Measurements from ENCODE around the gene TSHZ2.

Gene TSHZ2

DNA sequence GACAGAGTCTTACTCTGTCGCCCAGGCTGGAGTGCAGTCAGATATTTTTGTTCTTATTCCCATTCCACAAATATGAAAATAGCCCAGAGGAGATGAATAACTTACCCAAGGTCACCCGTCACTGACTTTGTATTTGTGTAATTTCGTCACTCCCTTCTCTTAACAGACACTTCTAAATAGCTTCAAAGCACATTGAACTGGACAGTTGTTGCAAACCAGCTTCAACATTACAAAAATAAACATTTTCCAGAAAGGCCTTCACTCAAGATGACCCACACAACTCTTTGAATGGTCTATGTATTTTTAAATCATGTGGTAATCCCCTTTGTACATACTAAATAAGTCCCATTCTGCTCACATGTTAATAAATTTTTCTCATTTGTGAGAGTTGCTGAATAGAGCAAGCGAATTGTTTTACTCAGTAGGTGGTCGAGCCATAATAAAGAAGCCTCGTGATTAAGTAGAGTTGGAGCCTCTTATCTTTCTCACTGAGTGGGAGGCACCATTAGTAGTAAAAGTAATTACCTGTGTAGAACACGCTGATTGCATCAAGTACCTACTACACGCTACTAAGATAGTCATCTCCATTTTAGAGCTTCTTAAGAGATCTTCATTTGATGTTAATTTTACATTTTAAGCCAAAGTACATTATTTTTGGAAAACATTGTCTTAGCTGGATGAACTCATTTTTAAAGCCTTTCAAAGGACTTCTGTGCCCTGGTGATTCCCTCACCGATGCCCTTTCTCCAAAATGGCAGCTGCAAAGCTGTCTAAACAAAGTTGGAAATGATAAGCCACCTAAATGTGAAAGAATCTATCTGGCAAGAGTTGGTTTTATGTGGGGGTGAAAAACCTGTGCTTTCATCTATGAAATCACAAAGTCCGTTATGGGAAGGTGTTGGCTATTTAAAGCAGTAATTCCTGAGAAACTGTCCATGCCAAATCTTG lies 110.0 kb downstream of the TSHZ2 start:
- no peak overlapping the region for H3K4me2 ChIP-seq (ENCODE audit: low read length, poor library complexity, severe bottlenecking)
- H3K27ac ChIP-seq (ENCODE audit: low read length, poor library complexity, severe bottlenecking): no peak overlapping the region
- H3K27me3 ChIP-seq (ENCODE audit: control insufficient read depth in 1 of 2, insufficient read depth in 1 of 2, low read length in 2 of 2): no peaks in the 10 kb centered on the region
- H4K91ac ChIP-seq (ENCODE audit: low read length): no peak overlapping the region
- H3K4me3 ChIP-seq (ENCODE audit: insufficient read depth in 1 of 2, low read depth in 1 of 2, low read length in 2 of 2): no peak overlapping the region
- no peak overlapping the region for H3K4ac ChIP-seq (ENCODE audit: low read depth in 1 of 2, low read length in 2 of 2)
- no peak overlapping the region for H2AK5ac ChIP-seq (ENCODE audit: low read length, severe bottlenecking)
- H3K14ac ChIP-seq (ENCODE audit: low read length in 2 of 2): no peak overlapping the region
- H2BK120ac ChIP-seq (ENCODE audit: low read depth, low read length): no peak overlapping the region
- no peaks in the 10 kb centered on the region for H3K36me3 ChIP-seq (ENCODE audit: control insufficient read depth in 1 of 2, insufficient read depth in 2 of 2, low read depth in 1 of 2, low read length in 2 of 2)
- no peaks in the 10 kb centered on the region for H3K79me1 ChIP-seq (replicated peaks; ENCODE audit: low read length, poor library complexity, severe bottlenecking)
- H3K18ac ChIP-seq (ENCODE audit: low read depth in 1 of 2, low read length in 2 of 2): no peak overlapping the region
- WGBS: 48% methylated on average over 5 of the region's 10 CpGs
- no peak overlapping the region for H3K23ac ChIP-seq (ENCODE audit: low read length in 2 of 2)
- no peak overlapping the region for H3K9ac ChIP-seq (ENCODE audit: low read length)
- H2BK5ac ChIP-seq (ENCODE audit: low read depth, low read length, poor library complexity, severe bottlenecking): no peak overlapping the region
- H2AFZ ChIP-seq (ENCODE audit: low read depth, low read length): no peak overlapping the region
- no peaks in the 10 kb centered on the region for H3K9me3 ChIP-seq (ENCODE audit: control insufficient read depth, low read length)
- no peak overlapping the region for H4K8ac ChIP-seq (ENCODE audit: low read length)
- H3K4me1 ChIP-seq (ENCODE audit: control insufficient read depth, insufficient read depth, low read depth, low read length): no peaks in the 10 kb centered on the region
- peak; percentile 67 for DNase-seq
- H2BK15ac ChIP-seq (ENCODE audit: low read depth, poor library complexity, severe bottlenecking): no peak overlapping the region
- no peak overlapping the region for H2BK12ac ChIP-seq (ENCODE audit: low read length in 2 of 2)

DNA sequence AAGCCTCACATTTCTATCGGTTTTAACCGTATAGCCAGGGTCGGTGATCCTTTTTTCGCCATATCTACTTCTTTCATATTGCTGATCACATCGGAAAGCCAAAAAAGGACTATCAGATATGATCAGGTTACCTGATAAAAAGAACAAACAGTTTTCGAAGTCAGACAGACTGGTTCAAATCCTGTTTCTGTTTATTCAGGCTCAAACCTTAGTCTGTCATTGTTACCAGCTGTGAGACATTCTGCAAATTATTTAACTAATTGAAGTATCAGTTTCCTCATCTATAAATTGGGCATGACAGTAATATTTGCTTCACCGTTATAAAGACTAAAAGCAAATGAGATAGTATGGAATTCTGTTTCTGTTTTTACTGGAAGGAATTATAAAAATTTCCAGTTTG lies 111.3 kb downstream of the TSHZ2 start:
- Histone ChIP-seq H2BK15ac (ENCODE audit: low read depth, poor library complexity, severe bottlenecking) (no peak overlapping the region), H3K9ac (ENCODE audit: low read length) (no peak overlapping the region), H2BK120ac (ENCODE audit: low read depth, low read length) (no peak overlapping the region), H3K23ac (ENCODE audit: low read length in 2 of 2) (no peak overlapping the region), H3K27ac (ENCODE audit: low read length, poor library complexity, severe bottlenecking) (no peak overlapping the region), H3K18ac (ENCODE audit: low read depth in 1 of 2, low read length in 2 of 2) (no peak overlapping the region), H2BK12ac (ENCODE audit: low read length in 2 of 2) (no peak overlapping the region), H3K79me1 (replicated peaks; ENCODE audit: low read length, poor library complexity, severe bottlenecking) (no peaks in the 10 kb centered on the region), H2AK5ac (ENCODE audit: low read length, severe bottlenecking) (no peak overlapping the region), H3K27me3 (ENCODE audit: control insufficient read depth in 1 of 2, insufficient read depth in 1 of 2, low read length in 2 of 2) (no peaks in the 10 kb centered on the region), H3K9me3 (ENCODE audit: control insufficient read depth, low read length) (no peaks in the 10 kb centered on the region), H3K4me2 (ENCODE audit: low read length, poor library complexity, severe bottlenecking) (no peak overlapping the region), H3K4ac (ENCODE audit: low read depth in 1 of 2, low read length in 2 of 2) (no peak overlapping the region), H3K36me3 (ENCODE audit: control insufficient read depth in 1 of 2, insufficient read depth in 2 of 2, low read depth in 1 of 2, low read length in 2 of 2) (no peaks in the 10 kb centered on the region), H3K14ac (ENCODE audit: low read length in 2 of 2) (no peak overlapping the region), H2BK5ac (ENCODE audit: low read depth, low read length, poor library complexity, severe bottlenecking) (no peak overlapping the region), H4K91ac (ENCODE audit: low read length) (no peak overlapping the region), H4K8ac (ENCODE audit: low read length) (no peak overlapping the region), H2AFZ (ENCODE audit: low read depth, low read length) (no peak overlapping the region), H3K4me3 (ENCODE audit: insufficient read depth in 1 of 2, low read depth in 1 of 2, low read length in 2 of 2) (no peak overlapping the region), H3K4me1 (ENCODE audit: control insufficient read depth, insufficient read depth, low read depth, low read length) (no peaks in the 10 kb centered on the region)
- 98% methylated on average over 6 of the region's 7 CpGs for WGBS
- DNase-seq: no peak

DNA sequence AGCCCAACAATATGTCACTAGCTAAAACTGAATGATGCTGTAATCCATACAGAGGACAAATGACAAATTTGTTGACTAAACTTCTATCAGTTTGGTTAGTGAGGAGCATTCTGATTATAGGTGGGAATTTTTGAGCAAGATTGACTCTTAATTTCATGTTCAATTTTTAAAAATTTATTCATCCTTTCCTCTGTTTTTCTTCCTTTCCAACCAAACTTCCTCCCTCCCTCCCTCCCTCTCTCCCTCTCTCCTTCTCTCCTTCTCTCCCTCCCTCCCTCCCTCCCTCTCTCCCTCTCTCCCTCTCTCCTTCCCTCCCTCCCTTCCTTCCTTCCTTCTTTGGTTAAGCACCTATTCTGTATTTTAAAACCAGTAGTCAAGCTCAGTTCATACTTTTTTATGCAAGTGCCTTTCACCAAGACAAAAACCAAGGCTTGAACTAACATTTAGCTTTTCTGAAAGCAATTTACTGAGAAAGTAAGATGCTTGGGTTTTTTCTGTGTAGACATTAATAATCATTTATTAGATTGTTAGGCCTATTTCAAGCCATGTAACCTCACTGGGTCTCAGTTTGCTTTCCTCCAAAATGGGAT lies 112.3 kb downstream of the TSHZ2 start:
- no peaks in the 10 kb centered on the region for H3K36me3 ChIP-seq (ENCODE audit: control insufficient read depth in 1 of 2, insufficient read depth in 2 of 2, low read depth in 1 of 2, low read length in 2 of 2)
- H3K9me3 ChIP-seq (ENCODE audit: control insufficient read depth, low read length): no peaks in the 10 kb centered on the region
- H3K27ac ChIP-seq (ENCODE audit: low read length, poor library complexity, severe bottlenecking): no peak overlapping the region
- no peak overlapping the region for H2AFZ ChIP-seq (ENCODE audit: low read depth, low read length)
- no peak overlapping the region for H4K8ac ChIP-seq (ENCODE audit: low read length)
- no peak overlapping the region for H3K18ac ChIP-seq (ENCODE audit: low read depth in 1 of 2, low read length in 2 of 2)
- no peaks in the 10 kb centered on the region for H3K79me1 ChIP-seq (replicated peaks; ENCODE audit: low read length, poor library complexity, severe bottlenecking)
- no peak overlapping the region for H2BK15ac ChIP-seq (ENCODE audit: low read depth, poor library complexity, severe bottlenecking)
- H4K91ac ChIP-seq (ENCODE audit: low read length): no peak overlapping the region
- no peak for DNase-seq
- no peak overlapping the region for H2AK5ac ChIP-seq (ENCODE audit: low read length, severe bottlenecking)
- no peak overlapping the region for H3K4me3 ChIP-seq (ENCODE audit: insufficient read depth in 1 of 2, low read depth in 1 of 2, low read length in 2 of 2)
- no peak overlapping the region for H2BK120ac ChIP-seq (ENCODE audit: low read depth, low read length)
- H3K14ac ChIP-seq (ENCODE audit: low read length in 2 of 2): no peak overlapping the region
- no peaks in the 10 kb centered on the region for H3K27me3 ChIP-seq (ENCODE audit: control insufficient read depth in 1 of 2, insufficient read depth in 1 of 2, low read length in 2 of 2)
- no peak overlapping the region for H3K23ac ChIP-seq (ENCODE audit: low read length in 2 of 2)
- H3K4me1 ChIP-seq (ENCODE audit: control insufficient read depth, insufficient read depth, low read depth, low read length): no peaks in the 10 kb centered on the region
- H2BK5ac ChIP-seq (ENCODE audit: low read depth, low read length, poor library complexity, severe bottlenecking): no peak overlapping the region
- no peak overlapping the region for H3K9ac ChIP-seq (ENCODE audit: low read length)
- H3K4ac ChIP-seq (ENCODE audit: low read depth in 1 of 2, low read length in 2 of 2): no peak overlapping the region
- no peak overlapping the region for H2BK12ac ChIP-seq (ENCODE audit: low read length in 2 of 2)
- H3K4me2 ChIP-seq (ENCODE audit: low read length, poor library complexity, severe bottlenecking): no peak overlapping the region

DNA sequence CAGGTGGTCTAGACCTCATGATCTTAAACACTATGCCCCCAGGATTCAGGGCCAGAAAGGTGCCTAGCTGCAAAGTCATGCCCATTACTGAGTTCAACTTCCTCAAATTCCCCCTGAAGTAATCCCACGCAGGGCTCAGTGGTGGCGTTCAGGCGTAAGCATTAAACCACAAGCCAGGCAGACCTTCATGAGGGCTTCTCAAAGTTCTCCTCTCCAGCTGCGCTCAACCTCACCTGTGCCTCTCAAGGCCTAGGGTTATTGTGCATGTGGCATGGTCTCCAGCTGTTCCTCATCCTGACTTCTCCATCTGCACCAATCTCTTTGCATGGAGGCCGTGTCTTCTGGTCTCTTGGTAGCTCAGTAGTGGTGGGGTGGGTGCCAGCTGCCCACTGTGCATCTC lies 113.6 kb downstream of the TSHZ2 start:
- Histone ChIP-seq H2BK15ac (ENCODE audit: low read depth, poor library complexity, severe bottlenecking) (no peak overlapping the region), H3K4ac (ENCODE audit: low read depth in 1 of 2, low read length in 2 of 2) (peak overlapping the region in 1 of 2 experiments; percentile 51), H4K91ac (ENCODE audit: low read length) (peak overlapping the region; percentile 68), H3K79me1 (replicated peaks; ENCODE audit: low read length, poor library complexity, severe bottlenecking) (no peaks in the 10 kb centered on the region), H2BK5ac (ENCODE audit: low read depth, low read length, poor library complexity, severe bottlenecking) (no peak overlapping the region), H4K8ac (ENCODE audit: low read length) (peak overlapping the region; percentile 49), H3K4me1 (ENCODE audit: control insufficient read depth, insufficient read depth, low read depth, low read length) (no peaks in the 10 kb centered on the region), H3K27ac (ENCODE audit: low read length, poor library complexity, severe bottlenecking) (no peak overlapping the region), H2AFZ (ENCODE audit: low read depth, low read length) (no peak overlapping the region), H3K18ac (ENCODE audit: low read depth in 1 of 2, low read length in 2 of 2) (peak overlapping the region in 1 of 2 experiments; percentile 43), H3K23ac (ENCODE audit: low read length in 2 of 2) (no peak overlapping the region), H3K36me3 (ENCODE audit: control insufficient read depth in 1 of 2, insufficient read depth in 2 of 2, low read depth in 1 of 2, low read length in 2 of 2) (no peaks in the 10 kb centered on the region), H3K4me2 (ENCODE audit: low read length, poor library complexity, severe bottlenecking) (no peak overlapping the region), H2BK12ac (ENCODE audit: low read length in 2 of 2) (peak overlapping the region in 1 of 2 experiments; percentile 54), H3K4me3 (ENCODE audit: insufficient read depth in 1 of 2, low read depth in 1 of 2, low read length in 2 of 2) (no peak overlapping the region), H3K14ac (ENCODE audit: low read length in 2 of 2) (no peak overlapping the region), H2AK5ac (ENCODE audit: low read length, severe bottlenecking) (no peak overlapping the region), H3K9ac (ENCODE audit: low read length) (no peak overlapping the region), H3K9me3 (ENCODE audit: control insufficient read depth, low read length) (no peaks in the 10 kb centered on the region), H2BK120ac (ENCODE audit: low read depth, low read length) (peak overlapping the region; percentile 61), H3K27me3 (ENCODE audit: control insufficient read depth in 1 of 2, insufficient read depth in 1 of 2, low read length in 2 of 2) (no peaks in the 10 kb centered on the region)
- 92% methylated on average over 4 of the region's 5 CpGs for WGBS
- DNase-seq: no peak

All from mesenchymal stem cell (in vitro differentiated cells and primary cell).